ENCODE data around the gene TK2. TPM values are rescaled to one million over a fixed set of nuclear protein-coding genes. Genes with fewer than 3 reads are reported as not detected.
A peak's percentile ranks its signal among the peaks of the same experiment; 100 is the strongest.

Gene TK2
- total and polyA plus RNA-seq, 9 of the 15 experiments (the other 6 are each of a cell fraction or from before 2014, with no cell fraction given): 1.1 to 10.2 (median 5.3) TPM

DNA sequence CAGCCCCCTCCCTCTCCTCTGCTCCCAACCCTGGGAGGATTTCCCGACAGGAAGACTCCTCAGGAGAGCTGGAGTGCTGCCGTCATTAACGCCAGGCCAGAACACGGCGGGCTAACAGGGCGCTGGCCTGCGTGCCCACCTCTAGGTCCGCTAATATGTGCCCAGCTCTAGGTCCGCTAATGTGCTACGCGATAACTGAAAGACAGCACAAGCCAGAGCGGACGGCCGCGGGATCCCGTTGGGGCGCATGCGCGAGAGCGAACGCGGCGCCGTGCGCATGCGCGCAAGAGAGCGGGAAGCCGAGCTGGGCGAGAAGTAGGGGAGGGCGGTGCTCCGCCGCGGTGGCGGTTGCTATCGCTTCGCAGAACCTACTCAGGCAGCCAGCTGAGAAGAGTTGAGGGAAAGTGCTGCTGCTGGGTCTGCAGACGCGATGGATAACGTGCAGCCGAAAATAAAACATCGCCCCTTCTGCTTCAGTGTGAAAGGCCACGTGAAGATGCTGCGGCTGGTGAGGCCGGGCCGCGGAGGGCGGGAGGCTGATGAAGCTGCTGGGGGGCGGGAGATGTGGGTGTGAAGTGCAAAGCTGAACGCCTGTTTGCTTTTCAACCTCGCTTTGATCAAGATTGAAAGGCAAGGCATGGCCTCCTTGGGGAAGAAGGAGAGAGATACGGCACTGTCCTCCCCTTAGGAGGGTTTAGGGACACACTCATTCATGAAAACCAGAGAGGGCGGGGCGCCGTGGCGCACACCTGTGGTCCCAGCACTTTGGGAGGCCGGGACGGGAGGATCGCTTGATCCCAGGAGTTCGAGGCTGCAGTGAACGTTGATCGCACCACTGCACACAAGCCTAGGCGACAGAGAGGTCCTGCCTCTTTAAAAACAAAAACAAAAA lies 2.6 kb upstream of the TK2 start, which contains the start of gene CKLF (continued):
- no peak for TF ChIP-seq REST (IDR thresholded peaks at IDR 0.05; ENCODE audit: borderline replicate concordance)
- TF ChIP-seq REST (CRISPR knock-in tag; IDR thresholded peaks at IDR 0.05; ENCODE audit: low read depth): no peak; the same call in none of the 2 replicates
- peak; percentile 47; the same call in 1 of the 2 replicates for TF ChIP-seq NFIC (IDR thresholded peaks at IDR 0.05)
- no peak for TF ChIP-seq TFAM (CRISPR knock-in tag; conservative IDR thresholded peaks at IDR 0.05)
- TF ChIP-seq CEBPZ (IDR thresholded peaks at IDR 0.05; ENCODE audit: borderline replicate concordance, low read depth, low read length): no peak
- TF ChIP-seq ZNF445 (CRISPR knock-in tag; IDR thresholded peaks at IDR 0.05; ENCODE audit: low read depth): no peak
- TF ChIP-seq NFXL1 (CRISPR knock-in tag; IDR thresholded peaks at IDR 0.05): no peak
- no peak for TF ChIP-seq ZNF449 (CRISPR knock-in tag; IDR thresholded peaks at IDR 0.05)
- no peak for TF ChIP-seq CREB1 (IDR thresholded peaks at IDR 0.05)
- peak; percentile 71 for TF ChIP-seq CREB1 (CRISPR knock-in tag; IDR thresholded peaks at IDR 0.05)
- TF ChIP-seq HLTF (IDR thresholded peaks at IDR 0.05): peak; percentile 81; the same call in 1 of the 2 replicates
- no peak for TF ChIP-seq GABPB2 (CRISPR knock-in tag; conservative IDR thresholded peaks at IDR 0.05)
- TF ChIP-seq KLF1 (tag; IDR thresholded peaks at IDR 0.05): no peak
- TF ChIP-seq DDX20 (tag; IDR thresholded peaks at IDR 0.05; ENCODE audit: low read depth): no peak
- no peak for TF ChIP-seq NFIX (CRISPR knock-in tag; IDR thresholded peaks at IDR 0.05; ENCODE audit: low read depth)
- no peak for TF ChIP-seq SMARCA5 (IDR thresholded peaks at IDR 0.05)
